AG09319 (cell line): ENCODE data around the gene NUDT4.
"Not testable (repeated sequence)": the region's sequence is repeated elsewhere in the genome, so short reads cannot be mapped to it uniquely, and the experiment has no call there.

Experiments used
- DNase-seq: peaks from one replicate; pipeline ENCODE4 v3.0.0-alpha.2; 2010; ENCODE audit warnings: low read depth; ENCODE audit errors: extremely low read depth
- CTCF ChIP-seq: IDR thresholded peaks from 2 replicates; pipeline ENCODE4 v1.5.1; 2011; ENCODE audit warnings: low read depth, mild to moderate bottlenecking, inconsistent platforms, low read length, moderate library complexity

The NUDT4 gene

DNA sequence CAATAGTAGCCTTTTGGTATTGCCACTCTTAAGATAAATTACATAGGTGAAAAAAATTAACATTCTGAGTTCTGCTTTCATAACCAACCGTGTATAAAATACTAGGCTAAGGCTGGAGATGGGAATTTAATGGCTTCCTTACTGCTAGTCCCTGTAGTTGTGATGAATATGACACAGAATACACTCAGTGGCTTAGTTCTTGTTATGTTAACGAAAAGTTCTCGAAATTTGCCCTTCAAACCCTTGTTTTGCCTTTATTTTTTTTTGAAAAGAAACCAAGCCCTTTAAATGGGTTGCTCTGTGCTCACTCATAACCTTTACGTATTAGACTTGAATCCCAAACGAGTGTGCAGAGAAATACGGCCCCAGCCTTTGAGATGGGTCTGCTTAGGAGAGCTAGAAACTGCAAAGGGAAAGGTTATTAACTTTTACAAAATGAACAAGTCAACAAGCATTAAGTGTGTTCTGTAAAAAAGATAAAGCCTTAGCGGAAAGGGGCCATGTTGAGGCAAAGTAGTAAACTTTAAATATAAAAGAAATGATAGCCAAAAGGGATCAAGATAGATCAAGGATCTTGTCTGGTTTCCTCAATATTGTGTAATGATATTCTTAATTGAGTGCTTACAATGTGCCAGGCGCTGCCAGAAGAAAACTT, 1.7 kb downstream of the NUDT4 start:
- no peak for TF ChIP-seq CTCF

DNA sequence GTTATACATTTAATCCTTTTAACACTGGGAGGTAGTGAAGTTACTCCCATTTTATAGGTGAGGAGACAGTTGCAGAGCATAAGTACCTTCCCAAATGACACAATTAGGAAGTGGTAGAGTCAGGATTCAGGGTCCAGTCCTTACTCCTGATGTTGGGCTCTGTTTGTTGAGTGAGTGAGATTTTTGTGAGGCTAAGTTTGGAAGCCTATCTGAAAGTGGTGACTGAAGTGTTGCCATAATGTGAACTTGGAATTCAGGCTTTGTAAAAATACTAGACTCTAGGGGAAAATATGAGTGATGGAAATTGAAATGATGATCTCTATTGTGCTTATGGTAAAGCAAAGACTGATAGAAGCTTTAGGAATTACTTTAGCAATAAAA, 2.2 kb downstream of the NUDT4 start:
- TF ChIP-seq CTCF: no peak
- DNase-seq: no peak

More for the DNA sequence above, 1.7 kb downstream of the NUDT4 start:
- no peak for DNase-seq

DNA sequence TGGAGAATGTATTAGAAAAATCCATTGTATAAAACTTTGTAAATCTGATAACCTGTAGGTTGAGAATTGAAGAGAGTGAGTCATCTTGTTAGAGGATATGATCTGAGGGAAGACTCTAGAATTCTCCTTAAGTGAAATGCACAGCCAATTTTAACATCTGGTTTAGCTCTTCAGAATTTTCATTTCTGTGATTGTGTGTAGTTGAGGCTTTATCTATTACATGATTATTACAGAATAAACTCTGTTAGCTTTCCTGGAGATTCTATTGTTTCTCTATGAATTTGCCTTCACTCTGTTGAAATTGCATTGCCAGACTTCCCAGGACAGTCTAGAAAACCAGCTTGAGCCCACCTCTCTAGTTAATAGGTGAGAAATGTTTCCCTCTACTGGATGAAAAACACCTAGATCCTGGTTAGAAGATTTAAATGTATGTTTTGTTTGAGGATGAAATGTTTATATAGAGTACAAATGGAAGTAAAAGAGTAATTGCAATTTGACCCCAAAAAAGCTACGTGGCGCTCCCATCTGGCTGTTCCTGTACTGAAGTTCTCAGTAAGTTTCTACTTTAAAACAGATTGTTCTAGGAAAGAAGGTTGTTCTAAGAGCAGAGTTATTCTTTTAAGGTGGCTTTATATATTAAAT, 2.9 kb downstream of the NUDT4 start:
- no peak for DNase-seq
- TF ChIP-seq CTCF: peak; percentile 13

DNA sequence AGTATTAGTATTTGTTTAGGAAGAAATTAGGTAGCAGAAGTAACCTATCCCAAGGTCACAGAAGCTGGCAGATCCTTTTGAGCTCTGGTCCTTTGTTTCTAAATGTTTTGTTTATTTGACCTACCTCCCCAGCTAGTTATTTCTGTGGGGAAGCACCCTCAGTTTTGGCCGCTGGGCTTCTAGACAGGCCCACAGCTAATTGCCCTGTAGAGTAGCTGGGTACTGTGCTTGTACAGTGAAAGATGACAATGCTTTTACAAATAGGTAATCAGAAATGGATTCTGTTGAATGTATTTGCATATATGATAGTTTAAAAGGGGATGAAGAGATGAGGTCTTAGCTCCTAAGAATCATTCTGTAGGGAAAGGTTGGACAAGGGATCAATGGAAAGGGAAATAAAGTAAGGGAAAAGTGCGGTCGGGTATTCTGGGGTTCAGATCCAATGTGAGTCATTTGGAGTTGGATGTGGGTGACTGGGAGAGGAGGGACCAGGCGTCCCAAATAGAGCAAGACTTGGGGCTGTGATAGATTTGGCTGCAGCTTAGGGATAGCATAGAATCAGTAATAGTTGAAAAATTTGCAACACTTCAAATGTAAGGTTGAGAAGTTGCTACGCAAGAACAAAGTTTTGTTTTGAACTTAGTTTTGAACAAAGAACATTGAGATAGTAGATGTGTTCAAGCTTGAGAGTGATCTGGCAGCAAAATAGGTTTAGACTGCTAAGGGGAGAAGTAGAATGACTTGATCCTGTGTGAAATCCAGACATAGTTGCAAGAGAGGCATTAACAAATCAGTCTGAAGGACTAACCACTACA, 3.6 kb downstream of the NUDT4 start:
- no peak for TF ChIP-seq CTCF
- no peak for DNase-seq

- not testable (repeated sequence) for DNase-seq
Observed at GRCh38 chr12:93381976-93382437, 4.3 kb downstream of the NUDT4 start.

DNA sequence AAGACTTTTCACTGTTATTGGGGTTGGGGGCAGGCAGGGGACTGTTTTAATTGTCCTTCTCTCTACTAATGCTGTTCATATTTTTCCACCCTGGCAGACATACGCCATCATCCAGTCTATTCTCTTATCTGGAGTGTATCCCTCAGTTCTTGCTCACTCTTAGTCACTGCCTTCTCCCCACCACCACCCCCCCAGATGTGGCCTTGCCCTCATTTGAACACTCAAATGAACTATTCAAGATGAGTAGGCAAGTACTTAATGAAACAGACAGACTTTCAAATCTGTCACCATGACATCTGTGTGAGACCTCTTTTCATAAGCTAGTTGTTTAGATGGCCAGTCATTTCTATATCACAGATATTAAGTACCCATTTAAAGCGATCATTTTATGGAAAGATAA, 10.1 kb downstream of the NUDT4 start:
- no peak for TF ChIP-seq CTCF
- DNase-seq: no peak

DNA sequence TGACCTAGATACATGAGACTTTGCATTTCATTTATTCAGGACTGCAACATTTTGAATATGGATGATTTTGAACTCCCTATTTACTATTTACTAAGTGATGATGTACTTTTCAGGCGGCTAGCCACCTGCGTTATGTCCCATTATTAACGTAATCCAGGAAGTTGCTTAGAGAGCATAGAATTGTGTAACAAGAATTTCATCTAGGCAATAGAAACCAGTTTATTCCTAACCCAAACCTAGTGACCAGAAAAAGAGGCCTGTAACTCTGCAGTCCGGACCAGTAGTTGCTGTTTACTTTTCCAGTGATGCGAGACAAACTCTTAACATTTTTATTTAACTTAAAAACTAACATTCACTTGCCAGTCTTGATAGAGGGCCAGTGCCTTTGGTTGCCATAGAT, 12.3 kb downstream of the NUDT4 start:
- DNase-seq: no peak
- no peak for TF ChIP-seq CTCF
